HEK293T (cell line): Measurements from ENCODE around the gene RNU7-1.

Experiments
- BHLHE40 ChIP-seq: fragments of 450-650 bp; IDR thresholded peaks from 2 replicates; pipeline ENCODE4 v1.6.1; 2016; ENCODE audit warnings: mild to moderate bottlenecking, moderate library complexity, borderline replicate concordance
- ELF4 ChIP-seq: fragments of 450-650 bp; IDR thresholded peaks from 2 replicates; pipeline ENCODE4 v1.6.1; 2017; ENCODE audit warnings: antibody characterized with exemption
- FOXM1 ChIP-seq: fragments of 450-650 bp; IDR thresholded peaks from 2 replicates; pipeline ENCODE4 v1.6.1; 2017; ENCODE audit warnings: mild to moderate bottlenecking, borderline replicate concordance
- TF ChIP-seq, protein P1 (sequence below): fragments of 450-650 bp; IDR thresholded peaks from 2 replicates; pipeline ENCODE4 v1.6.1; 2016

DNA sequence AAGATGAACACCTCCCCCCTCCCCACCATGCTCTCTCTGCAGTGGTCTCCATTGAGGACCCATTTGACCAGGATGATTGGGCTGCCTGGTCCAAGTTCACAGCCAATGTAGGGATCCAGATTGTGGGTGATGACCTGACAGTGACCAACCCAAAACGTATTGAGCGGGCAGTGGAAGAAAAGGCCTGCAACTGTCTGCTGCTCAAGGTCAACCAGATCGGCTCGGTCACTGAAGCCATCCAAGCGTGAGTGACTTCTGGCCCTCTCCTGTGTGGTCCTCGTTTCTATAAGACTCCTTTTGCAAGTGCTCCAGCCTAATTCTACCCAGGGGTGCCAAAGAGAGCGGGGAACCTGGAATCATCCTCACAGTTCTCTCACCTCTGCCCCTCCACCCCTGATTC, 22.1 kb upstream of the RNU7-1 start:
- TF ChIP-seq ELF4 (no peak), BHLHE40 (no peak), FOXM1 (no peak)
- TF ChIP-seq, protein P1, sequence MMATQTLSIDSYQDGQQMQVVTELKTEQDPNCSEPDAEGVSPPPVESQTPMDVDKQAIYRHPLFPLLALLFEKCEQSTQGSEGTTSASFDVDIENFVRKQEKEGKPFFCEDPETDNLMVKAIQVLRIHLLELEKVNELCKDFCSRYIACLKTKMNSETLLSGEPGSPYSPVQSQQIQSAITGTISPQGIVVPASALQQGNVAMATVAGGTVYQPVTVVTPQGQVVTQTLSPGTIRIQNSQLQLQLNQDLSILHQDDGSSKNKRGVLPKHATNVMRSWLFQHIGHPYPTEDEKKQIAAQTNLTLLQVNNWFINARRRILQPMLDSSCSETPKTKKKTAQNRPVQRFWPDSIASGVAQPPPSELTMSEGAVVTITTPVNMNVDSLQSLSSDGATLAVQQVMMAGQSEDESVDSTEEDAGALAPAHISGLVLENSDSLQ = no peak
